Activated CD8-positive, alpha-beta memory T cell treated with anti-CD3 and anti-CD28 coated beads, Interleukin-2, amount 50 U/mL, for 24 hours (primary cell): ENCODE measurements around the gene AMER3.

ENCODE experiments used
- DNase-seq: peaks from one replicate; pipeline ENCODE4 v3.0.0-alpha.2; 2020; ENCODE audit errors: extremely low read depth

AMER3 gene

GRCh38 chr2:130749641-130750040 is 5.7 kb upstream of the AMER3 start:
- no peak for DNase-seq

GRCh38 chr2:130754811-130755210 is 529 bp upstream of the AMER3 start:
- no peak for DNase-seq

GRCh38 chr2:130756053-130756873 is 923 bp downstream of the AMER3 start:
- DNase-seq = no peak

GRCh38 chr2:130756874-130757668 is 1.7 kb downstream of the AMER3 start:
- DNase-seq = no peak

- no peak for DNase-seq
Measured at GRCh38 chr2:130759906-130760753, 4.8 kb downstream of the AMER3 start.

- DNase-seq = no peak
Measured at GRCh38 chr2:130760754-130761751, 5.7 kb downstream of the AMER3 start.

GRCh38 chr2:130762031-130762909 is 6.9 kb downstream of the AMER3 start:
- DNase-seq = no peak

- no peak for DNase-seq
Measured at GRCh38 chr2:130762910-130763385, 7.6 kb downstream of the AMER3 start.

- no peak for DNase-seq
Measured at GRCh38 chr2:130763405-130763804, 8.1 kb downstream of the AMER3 start.

- DNase-seq = no peak
Measured at GRCh38 chr2:130764035-130764820, 8.9 kb downstream of the AMER3 start.

GRCh38 chr2:130764821-130765115 is 9.4 kb downstream of the AMER3 start:
- no peak for DNase-seq

- no peak for DNase-seq
Measured at GRCh38 chr2:130765464-130765863, 10.1 kb downstream of the AMER3 start.

- no peak for DNase-seq
Measured at GRCh38 chr2:130766037-130766436, 10.7 kb downstream of the AMER3 start.

GRCh38 chr2:130766711-130767407 is 11.5 kb downstream of the AMER3 start:
- no peak for DNase-seq

GRCh38 chr2:130767408-130767775 is 12.1 kb downstream of the AMER3 start:
- DNase-seq = no peak

GRCh38 chr2:130768191-130768855 is 13.0 kb downstream of the AMER3 start:
- DNase-seq = no peak

GRCh38 chr2:130769343-130769907 is 14.1 kb downstream of the AMER3 start:
- no peak for DNase-seq

- no peak for DNase-seq
Measured at GRCh38 chr2:130776550-130776949, 21.2 kb downstream of the AMER3 start.
